AG09319 (cell line): Measurements from ENCODE around the gene SLIT3.
A peak's percentile ranks its signal among the peaks of the same experiment; 100 is the strongest.

Experiments used
- DNase-seq: peaks from one replicate; pipeline ENCODE4 v3.0.0-alpha.2; 2010; ENCODE audit warnings: low read depth; ENCODE audit errors: extremely low read depth
- CTCF ChIP-seq: IDR thresholded peaks from 2 replicates; pipeline ENCODE4 v1.5.1; 2011; ENCODE audit warnings: low read depth, mild to moderate bottlenecking, inconsistent platforms, low read length, moderate library complexity

Gene SLIT3

GRCh38 chr5:169100735-169101075 lies 200.2 kb downstream of the SLIT3 start:
- no peak for TF ChIP-seq CTCF
- peak; percentile 19 for DNase-seq

DNA sequence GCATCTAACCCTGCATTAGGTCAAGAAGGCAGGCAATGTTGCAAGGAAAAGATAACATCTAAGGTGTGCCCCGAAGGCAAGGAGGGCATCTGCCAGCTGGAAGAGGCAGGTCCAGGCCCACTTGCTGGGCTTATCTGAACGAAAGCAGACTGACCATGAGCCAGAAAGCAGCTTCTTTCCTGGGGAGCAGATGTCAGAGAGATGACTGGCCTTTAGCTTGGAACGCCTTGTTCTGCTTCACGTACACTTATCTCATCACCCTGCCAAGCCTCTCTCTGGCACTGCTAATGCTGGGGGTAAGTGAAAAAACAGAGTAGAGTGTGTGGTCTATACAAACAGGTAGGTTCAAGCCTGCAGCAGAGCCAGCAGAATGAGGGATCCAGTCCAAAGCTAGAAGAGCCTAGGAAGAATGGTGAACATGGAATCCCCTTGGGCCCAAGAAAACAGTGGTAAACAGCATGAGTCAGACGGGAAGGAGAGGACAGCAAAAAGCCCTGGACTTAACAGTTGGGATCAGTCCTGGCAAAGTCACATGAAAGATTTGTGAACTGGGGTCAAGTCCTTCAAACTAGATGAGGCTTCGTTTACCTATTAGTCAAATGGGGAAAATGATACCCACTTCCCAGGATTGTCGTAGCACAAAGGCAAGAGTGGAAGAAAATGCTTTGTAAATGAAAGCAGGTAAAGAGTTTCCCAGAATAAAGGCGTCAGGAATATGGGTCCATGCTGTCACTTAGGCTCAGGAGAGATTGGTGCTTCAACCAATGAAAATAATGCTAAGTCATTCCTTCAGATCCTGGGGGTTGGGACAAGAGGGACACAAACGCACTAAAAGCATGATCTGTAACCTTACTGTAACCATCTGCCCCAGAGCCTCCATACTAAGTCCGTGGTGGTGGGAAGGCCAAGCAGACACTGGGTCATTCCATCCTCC lies 200.9 kb downstream of the SLIT3 start:
- no peak for DNase-seq
- no peak for TF ChIP-seq CTCF

DNA sequence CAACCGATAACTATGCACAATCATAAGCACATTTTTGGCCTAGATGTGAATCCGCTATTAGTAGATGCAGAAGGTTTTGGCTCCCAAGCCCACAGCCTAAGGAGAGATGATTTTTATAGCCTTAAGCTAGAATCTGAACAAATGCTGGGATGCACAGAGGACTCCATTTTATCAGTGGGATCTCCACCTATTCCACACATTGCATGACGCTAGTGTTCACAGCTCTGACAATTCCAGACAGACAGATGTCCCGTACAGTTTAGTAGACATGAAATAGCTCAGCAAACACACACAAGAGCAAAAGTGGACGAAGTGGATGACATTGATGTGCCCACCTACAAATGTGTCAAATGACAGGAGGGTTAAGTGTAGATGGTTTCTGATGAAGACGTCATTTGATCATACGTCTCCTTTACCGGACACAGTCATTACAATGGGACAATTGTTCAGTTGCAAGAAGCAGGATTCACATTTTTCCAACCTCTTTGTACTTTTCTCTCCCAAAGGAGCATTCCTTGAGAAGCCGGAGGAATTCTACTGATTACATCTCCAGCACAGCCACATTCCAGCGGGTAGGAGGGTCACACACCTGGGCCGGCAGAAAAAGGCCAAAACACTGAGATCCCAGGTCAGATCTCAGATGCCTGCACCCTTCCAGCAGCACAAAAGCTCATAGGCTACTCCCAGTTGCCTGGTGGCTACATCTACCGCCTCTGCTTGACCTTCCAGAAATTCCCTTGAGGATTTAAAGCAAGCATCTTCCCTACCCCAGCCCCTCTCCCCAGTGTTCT lies 202.4 kb downstream of the SLIT3 start:
- TF ChIP-seq CTCF, result no peak
- DNase-seq, result no peak

- DNase-seq, result no peak
- peak; percentile 22 for TF ChIP-seq CTCF
These were observed 203.3 kb downstream of the SLIT3 start for GRCh38 chr5:169097374-169098326.

- DNase-seq, result no peak
- no peak for TF ChIP-seq CTCF
These were observed 205.0 kb downstream of the SLIT3 start for GRCh38 chr5:169095976-169096375.

DNA sequence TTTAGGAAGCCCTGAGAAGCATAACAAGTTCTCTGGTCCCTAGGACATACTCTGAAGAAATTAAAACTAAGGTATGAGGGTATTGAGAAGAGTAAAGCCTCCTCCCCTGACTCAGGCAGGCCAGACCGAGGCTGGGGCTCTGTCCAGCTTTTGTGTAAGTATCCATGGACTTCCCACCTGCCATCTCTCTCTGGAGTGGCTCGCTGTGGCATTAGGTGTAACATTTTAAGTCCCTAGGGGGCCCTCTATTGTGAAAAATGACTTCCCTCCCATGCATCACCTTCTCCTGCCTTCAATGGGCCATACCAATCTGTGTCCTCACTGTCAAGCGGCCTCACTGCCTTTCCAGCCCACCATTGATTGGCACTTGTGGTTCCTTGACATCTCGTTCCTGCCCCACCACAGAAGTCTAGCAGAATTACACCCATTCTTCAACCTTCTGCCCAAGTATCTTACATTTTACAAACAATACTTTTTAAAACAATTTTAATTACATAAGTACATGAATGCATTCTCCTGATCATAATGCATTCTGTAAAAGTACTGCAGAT lies 205.5 kb downstream of the SLIT3 start:
- DNase-seq, result no peak
- TF ChIP-seq CTCF, result no peak
